ENCODE data around the gene ANO2.
"Not testable (repeated sequence)": the region's sequence is repeated elsewhere in the genome, so short reads cannot be mapped to it uniquely, and the experiment has no call there.

The ANO2 gene

GRCh38 chr12:5669624-5670023 is 275.4 kb downstream of the ANO2 start:
- DNase-seq (ENCODE audit: low read depth in 2 of 2), result not testable (repeated sequence)

- no peak for DNase-seq (ENCODE audit: low read depth in 2 of 2)
Observed at GRCh38 chr12:5665615-5666014, 279.4 kb downstream of the ANO2 start.

- DNase-seq (ENCODE audit: low read depth in 2 of 2), result no peak
Observed at GRCh38 chr12:5661811-5662210, 283.2 kb downstream of the ANO2 start.

- DNase-seq (ENCODE audit: low read depth in 2 of 2), result no peak
Observed at GRCh38 chr12:5660238-5660637, 284.8 kb downstream of the ANO2 start.

- DNase-seq (ENCODE audit: low read depth in 2 of 2), result not testable (repeated sequence)
Observed at GRCh38 chr12:5658339-5658941, 286.6 kb downstream of the ANO2 start.

- DNase-seq (ENCODE audit: low read depth in 2 of 2), result no peak
Observed at GRCh38 chr12:5656836-5657235, 288.2 kb downstream of the ANO2 start.

GRCh38 chr12:5655120-5655519 is 289.9 kb downstream of the ANO2 start:
- no peak for DNase-seq (ENCODE audit: low read depth in 2 of 2)

- DNase-seq (ENCODE audit: low read depth in 2 of 2), result no peak
Observed at GRCh38 chr12:5654019-5654418, 291.0 kb downstream of the ANO2 start.

- no peak for DNase-seq (ENCODE audit: low read depth in 2 of 2)
Observed at GRCh38 chr12:5650829-5651461, 294.1 kb downstream of the ANO2 start.

- no peak for DNase-seq (ENCODE audit: low read depth in 2 of 2)
Observed at GRCh38 chr12:5650281-5650680, 294.8 kb downstream of the ANO2 start.

GRCh38 chr12:5648692-5649359 is 296.2 kb downstream of the ANO2 start:
- DNase-seq (ENCODE audit: low read depth in 2 of 2), result no peak

GRCh38 chr12:5643266-5643665 is 301.8 kb downstream of the ANO2 start:
- no peak for DNase-seq (ENCODE audit: low read depth in 2 of 2)

- no peak for DNase-seq (ENCODE audit: low read depth in 2 of 2)
Observed at GRCh38 chr12:5637698-5638097, 307.4 kb downstream of the ANO2 start.

GRCh38 chr12:5636907-5637306 is 308.2 kb downstream of the ANO2 start:
- DNase-seq (ENCODE audit: low read depth in 2 of 2), result no peak

GRCh38 chr12:5633106-5633505 is 312.0 kb downstream of the ANO2 start:
- DNase-seq (ENCODE audit: low read depth in 2 of 2), result no peak

GRCh38 chr12:5632453-5632852 is 312.6 kb downstream of the ANO2 start:
- DNase-seq (ENCODE audit: low read depth in 2 of 2), result no peak

- DNase-seq (ENCODE audit: low read depth in 2 of 2), result no peak
Observed at GRCh38 chr12:5631497-5631896, 313.6 kb downstream of the ANO2 start.

- DNase-seq (ENCODE audit: low read depth in 2 of 2), result no peak
Observed at GRCh38 chr12:5630726-5631125, 314.3 kb downstream of the ANO2 start.

GRCh38 chr12:5628501-5628900 is 316.6 kb downstream of the ANO2 start:
- no peak for DNase-seq (ENCODE audit: low read depth in 2 of 2)

GRCh38 chr12:5627053-5627630 is 317.9 kb downstream of the ANO2 start:
- DNase-seq (ENCODE audit: low read depth in 2 of 2), result no peak

GRCh38 chr12:5626151-5626550 is 318.9 kb downstream of the ANO2 start:
- no peak for DNase-seq (ENCODE audit: low read depth in 2 of 2)

GRCh38 chr12:5624486-5625272 is 320.4 kb downstream of the ANO2 start:
- no peak for DNase-seq (ENCODE audit: low read depth in 2 of 2)
